ENCODE measurements around the gene DLL3. TPM values are rescaled to one million over a fixed set of nuclear protein-coding genes. Genes with fewer than 3 reads are reported as not detected.

The DLL3 gene
- total and polyA plus RNA-seq, 10 of the 15 experiments (the other 5 are each of a cell fraction or from before 2014, with no cell fraction given): 0.18 to 2.0 (median 0.95) TPM

GRCh38 chr19:39500543-39500942 lies 1.8 kb downstream of the DLL3 start:
- Histone ChIP-seq H3K9me3 (replicated peaks; ENCODE audit: control insufficient read depth, insufficient read depth, low read length) (no peaks in the 10 kb centered on the region; the same call in 2 of the 3 replicates), H3K27ac (ENCODE audit: control insufficient read depth, insufficient read depth) (no peak overlapping the region), H4K20me1 (ENCODE audit: control insufficient read depth, insufficient read depth) (no peaks in the 10 kb centered on the region), H3K27me3 (replicated peaks in 1 of 2; ENCODE audit: control insufficient read depth in 2 of 2, insufficient read depth in 2 of 2, low read length in 1 of 2) (peaks cover 0 to 19% of the 10 kb centered on the region in 2 experiments; a peak in 3 of 4 replicates), H3K4me1 (ENCODE audit: control insufficient read depth, insufficient read depth, low read length) (peaks cover 10% of the 10 kb centered on the region), H3K4me2 (ENCODE audit: control insufficient read depth, insufficient read depth) (no peak overlapping the region), H3K79me2 (ENCODE audit: control insufficient read depth, insufficient read depth, low read length) (no peaks in the 10 kb centered on the region), H3K4me3 (no peak overlapping the region), H2AFZ (ENCODE audit: control insufficient read depth, low read depth, low read length) (no peak overlapping the region), H3K9ac (ENCODE audit: control insufficient read depth, insufficient read depth, low read length) (no peak overlapping the region), H3K36me3 (ENCODE audit: control insufficient read depth in 2 of 2, insufficient read depth in 2 of 2, low read length in 1 of 2) (no peaks in the 10 kb centered on the region)
- intact Hi-C loops (cut with micrococcal nuclease; ENCODE audit: unreplicated experiment): no loop called here
- 16% methylated on average over 4 of the region's 4 CpGs for WGBS (ENCODE audit: insufficient coverage, insufficient replicate concordance, low lambda C conversion rate, missing lambda C conversion rate)
- DNase-seq (ENCODE audit: low read depth, low spot score) (no peak), FAIRE-seq (no peak), ATAC-seq (no peak)
- CTCF ChIA-PET: interaction anchor here (0.7 to 1.9 kb wide), 5 partner anchors 26 to 320 kb away, joined by 3 to 12 read pairs (median 3); partner anchors contain the start of genes EID2B and PLEKHG2
- RAD21 ChIA-PET (ENCODE audit: unreplicated experiment): no interaction called here
- BruUV-seq (replicated peaks): no TSS peak
- POLR2A ChIA-PET: interaction anchor here (0.6 kb wide), 1 partner anchor 51 kb away, joined by 3 read pairs; no protein-coding TSS in a partner anchor
- SMC1A ChIA-PET (ENCODE audit: uncharacterized antibody, unreplicated experiment): interaction anchor here (1.2 to 1.3 kb wide), 3 partner anchors 12 to 67 kb away, joined by 3 to 5 read pairs (median 4); no protein-coding TSS in a partner anchor
- in situ Hi-C loops (cut with MboI): no loop called here
- TF ChIP-seq PRDM15 (CRISPR knock-in tag; IDR thresholded peaks at IDR 0.05): no peak
- TF ChIP-seq RUNX3 (IDR thresholded peaks at IDR 0.05; ENCODE audit: low read length): no peak
- TF ChIP-seq NFXL1 (IDR thresholded peaks at IDR 0.05; ENCODE audit: borderline replicate concordance): no peak
- TF ChIP-seq, protein P1, sequence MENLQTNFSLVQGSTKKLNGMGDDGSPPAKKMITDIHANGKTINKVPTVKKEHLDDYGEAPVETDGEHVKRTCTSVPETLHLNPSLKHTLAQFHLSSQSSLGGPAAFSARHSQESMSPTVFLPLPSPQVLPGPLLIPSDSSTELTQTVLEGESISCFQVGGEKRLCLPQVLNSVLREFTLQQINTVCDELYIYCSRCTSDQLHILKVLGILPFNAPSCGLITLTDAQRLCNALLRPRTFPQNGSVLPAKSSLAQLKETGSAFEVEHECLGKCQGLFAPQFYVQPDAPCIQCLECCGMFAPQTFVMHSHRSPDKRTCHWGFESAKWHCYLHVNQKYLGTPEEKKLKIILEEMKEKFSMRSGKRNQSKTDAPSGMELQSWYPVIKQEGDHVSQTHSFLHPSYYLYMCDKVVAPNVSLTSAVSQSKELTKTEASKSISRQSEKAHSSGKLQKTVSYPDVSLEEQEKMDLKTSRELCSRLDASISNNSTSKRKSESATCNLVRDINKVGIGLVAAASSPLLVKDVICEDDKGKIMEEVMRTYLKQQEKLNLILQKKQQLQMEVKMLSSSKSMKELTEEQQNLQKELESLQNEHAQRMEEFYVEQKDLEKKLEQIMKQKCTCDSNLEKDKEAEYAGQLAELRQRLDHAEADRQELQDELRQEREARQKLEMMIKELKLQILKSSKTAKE (IDR thresholded peaks at IDR 0.05; ENCODE audit: low read depth, poor library complexity, severe bottlenecking): no peak
- no peak for TF ChIP-seq CHD1 (IDR thresholded peaks at IDR 0.05; ENCODE audit: low read depth, low read length)
- no peak for TF ChIP-seq CUX1 (IDR thresholded peaks at IDR 0.05; ENCODE audit: insufficient replicate concordance, low read depth, low read length)
- TF ChIP-seq PBX3 (IDR thresholded peaks at IDR 0.05; ENCODE audit: insufficient replicate concordance, low read depth, low read length): no peak
- TF ChIP-seq SMARCA5 (IDR thresholded peaks at IDR 0.05): no peak
- TF ChIP-seq RAD21 (IDR thresholded peaks at IDR 0.05; ENCODE audit: insufficient read depth, low read depth, low read length): no peak
- TF ChIP-seq ZZZ3 (IDR thresholded peaks at IDR 0.05; ENCODE audit: control insufficient read depth, insufficient read length, low read depth): no peak
- TF ChIP-seq NR2F1 (conservative IDR thresholded peaks at IDR 0.05): no peak
- TF ChIP-seq BACH1 (IDR thresholded peaks at IDR 0.05; ENCODE audit: borderline replicate concordance): no peak
